ENCODE results near the gene MEIS1. TPM values are rescaled to one million over a fixed set of nuclear protein-coding genes. Genes with fewer than 3 reads are reported as not detected.

The MEIS1 gene
- polyA plus RNA-seq, 3 donors = 123 to 148 (median 127) TPM

GRCh38 chr2:66428986-66429612, 5.8 kb upstream of the MEIS1 start:
- DNase-seq (ENCODE audit: extremely low read depth in 1 of 11, low read depth in 9 of 11, low spot score in 4 of 11) = peak in 1 of 11 donors; percentile 68

GRCh38 chr2:66429693-66430504, 5.0 kb upstream of the MEIS1 start:
- DNase-seq (ENCODE audit: extremely low read depth in 1 of 11, low read depth in 9 of 11, low spot score in 4 of 11) = peak in 1 of 11 donors; percentile 51

- DNase-seq (ENCODE audit: extremely low read depth in 1 of 11, low read depth in 9 of 11, low spot score in 4 of 11) = no peak
Measured at GRCh38 chr2:66430505-66431273, 4.2 kb upstream of the MEIS1 start.

GRCh38 chr2:66431274-66431642, 3.7 kb upstream of the MEIS1 start:
- DNase-seq (ENCODE audit: extremely low read depth in 1 of 11, low read depth in 9 of 11, low spot score in 4 of 11) = no peak

GRCh38 chr2:66431846-66432587, 2.9 kb upstream of the MEIS1 start:
- no peak for DNase-seq (ENCODE audit: extremely low read depth in 1 of 11, low read depth in 9 of 11, low spot score in 4 of 11)

GRCh38 chr2:66432801-66433694, 1.9 kb upstream of the MEIS1 start:
- DNase-seq (ENCODE audit: extremely low read depth in 1 of 11, low read depth in 9 of 11, low spot score in 4 of 11) = peak in 10 of 11 donors; percentile 92 to 98 (median 94)

GRCh38 chr2:66433695-66433944, 1.3 kb upstream of the MEIS1 start:
- no peak for DNase-seq (ENCODE audit: extremely low read depth in 1 of 11, low read depth in 9 of 11, low spot score in 4 of 11)

GRCh38 chr2:66433945-66434678, 813 bp upstream of the MEIS1 start:
- DNase-seq (ENCODE audit: extremely low read depth in 1 of 11, low read depth in 9 of 11, low spot score in 4 of 11) = peak in 1 of 11 donors; percentile 63

- no peak for DNase-seq (ENCODE audit: extremely low read depth in 1 of 11, low read depth in 9 of 11, low spot score in 4 of 11)
Measured at GRCh38 chr2:66435549-66435875, 587 bp downstream of the MEIS1 start.

- DNase-seq (ENCODE audit: extremely low read depth in 1 of 11, low read depth in 9 of 11, low spot score in 4 of 11) = no peak
Measured at GRCh38 chr2:66435963-66436362, 1.0 kb downstream of the MEIS1 start.

- no peak for DNase-seq (ENCODE audit: extremely low read depth in 1 of 11, low read depth in 9 of 11, low spot score in 4 of 11)
Measured at GRCh38 chr2:66436581-66437001, 1.7 kb downstream of the MEIS1 start.

- DNase-seq (ENCODE audit: extremely low read depth in 1 of 11, low read depth in 9 of 11, low spot score in 4 of 11) = peak in 1 of 11 donors; percentile 30
Measured at GRCh38 chr2:66437109-66437690, 2.3 kb downstream of the MEIS1 start.

GRCh38 chr2:66437691-66438497, 3.0 kb downstream of the MEIS1 start:
- peak in 1 of 11 donors; percentile 42 for DNase-seq (ENCODE audit: extremely low read depth in 1 of 11, low read depth in 9 of 11, low spot score in 4 of 11)

GRCh38 chr2:66438498-66438833, 3.5 kb downstream of the MEIS1 start:
- no peak for DNase-seq (ENCODE audit: extremely low read depth in 1 of 11, low read depth in 9 of 11, low spot score in 4 of 11)

- no peak for DNase-seq (ENCODE audit: extremely low read depth in 1 of 11, low read depth in 9 of 11, low spot score in 4 of 11)
Measured at GRCh38 chr2:66438891-66439811, 4.2 kb downstream of the MEIS1 start.
